HTR-8/SVneo (cell line): ENCODE data around the gene PDE5A.
A peak's percentile ranks its signal among the peaks of the same experiment; 100 is the strongest.
"Not testable (repeated sequence)": the region's sequence is repeated elsewhere in the genome, so short reads cannot be mapped to it uniquely, and the experiment has no call there.

Source experiments
- DNase-seq: peaks from one replicate; pipeline ENCODE4 v3.0.0; 2011; ENCODE audit warnings: low spot score, mixed read lengths; ENCODE audit not compliant: insufficient read length
- FAIRE-seq: peaks from 2 replicates; lab custom pipeline; 2011; peaks lifted over from hg19 to GRCh38; lab: Jason Lieb, UNC

Gene PDE5A

GRCh38 chr4:119628281-119629141 is at the start of gene PDE5A:
Gene PDE5A, minus strand, starts transcription at chr4:119628804. Its CDS starts 133 bp downstream, at chr4:119628671.
- peak; percentile 28 for FAIRE-seq
- DNase-seq, result peak; percentile 65

GRCh38 chr4:119676101-119676500 is 47.5 kb upstream of the PDE5A start:
- no peak for DNase-seq
- no peak for FAIRE-seq

- FAIRE-seq, result no peak
- DNase-seq, result no peak
Measured at GRCh38 chr4:119675391-119675790, 46.8 kb upstream of the PDE5A start.

- DNase-seq, result no peak
- no peak for FAIRE-seq
Measured at GRCh38 chr4:119672938-119673337, 44.3 kb upstream of the PDE5A start.

GRCh38 chr4:119672086-119672485 is 43.5 kb upstream of the PDE5A start:
- DNase-seq (no peak), FAIRE-seq (no peak)

GRCh38 chr4:119671205-119671604 is 42.6 kb upstream of the PDE5A start:
- no peak for FAIRE-seq
- no peak for DNase-seq

GRCh38 chr4:119667802-119668201 is 39.2 kb upstream of the PDE5A start:
- no peak for FAIRE-seq
- no peak for DNase-seq

- no peak for FAIRE-seq
- no peak for DNase-seq
Measured at GRCh38 chr4:119666653-119667091, 38.1 kb upstream of the PDE5A start.

GRCh38 chr4:119665752-119666151 is 37.1 kb upstream of the PDE5A start:
- FAIRE-seq (no peak), DNase-seq (no peak)

GRCh38 chr4:119664168-119664907 is 35.7 kb upstream of the PDE5A start:
- no peak for FAIRE-seq

GRCh38 chr4:119663160-119663788 is 34.7 kb upstream of the PDE5A start:
- no peak for FAIRE-seq
- DNase-seq, result no peak

More at GRCh38 chr4:119664168-119664907, 35.7 kb upstream of the PDE5A start:
- no peak for DNase-seq

- FAIRE-seq, DNase-seq: not testable (repeated sequence)
Measured at GRCh38 chr4:119662612-119663011, 34.0 kb upstream of the PDE5A start.

- FAIRE-seq (no peak), DNase-seq (no peak)
Measured at GRCh38 chr4:119661231-119661630, 32.6 kb upstream of the PDE5A start.

GRCh38 chr4:119659576-119659975 is 31.0 kb upstream of the PDE5A start:
- no peak for DNase-seq

GRCh38 chr4:119657111-119657611 is 28.6 kb upstream of the PDE5A start:
- no peak for FAIRE-seq
- DNase-seq, result no peak

More at GRCh38 chr4:119659576-119659975, 31.0 kb upstream of the PDE5A start:
- no peak for FAIRE-seq

- FAIRE-seq (no peak), DNase-seq (no peak)
Measured at GRCh38 chr4:119656342-119656741, 27.7 kb upstream of the PDE5A start.

- DNase-seq, result no peak
- no peak for FAIRE-seq
Measured at GRCh38 chr4:119655111-119655837, 26.7 kb upstream of the PDE5A start.

- DNase-seq (no peak), FAIRE-seq (no peak)
Measured at GRCh38 chr4:119653990-119654389, 25.4 kb upstream of the PDE5A start.

- FAIRE-seq (no peak), DNase-seq (no peak)
Measured at GRCh38 chr4:119652998-119653397, 24.4 kb upstream of the PDE5A start.

GRCh38 chr4:119648398-119648797 is 19.8 kb upstream of the PDE5A start:
- FAIRE-seq, result no peak

More at GRCh38 chr4:119648398-119648797, 19.8 kb upstream of the PDE5A start:
- DNase-seq, result no peak
